Measurements from ENCODE around the gene TMEM179B.

The TMEM179B gene

DNA sequence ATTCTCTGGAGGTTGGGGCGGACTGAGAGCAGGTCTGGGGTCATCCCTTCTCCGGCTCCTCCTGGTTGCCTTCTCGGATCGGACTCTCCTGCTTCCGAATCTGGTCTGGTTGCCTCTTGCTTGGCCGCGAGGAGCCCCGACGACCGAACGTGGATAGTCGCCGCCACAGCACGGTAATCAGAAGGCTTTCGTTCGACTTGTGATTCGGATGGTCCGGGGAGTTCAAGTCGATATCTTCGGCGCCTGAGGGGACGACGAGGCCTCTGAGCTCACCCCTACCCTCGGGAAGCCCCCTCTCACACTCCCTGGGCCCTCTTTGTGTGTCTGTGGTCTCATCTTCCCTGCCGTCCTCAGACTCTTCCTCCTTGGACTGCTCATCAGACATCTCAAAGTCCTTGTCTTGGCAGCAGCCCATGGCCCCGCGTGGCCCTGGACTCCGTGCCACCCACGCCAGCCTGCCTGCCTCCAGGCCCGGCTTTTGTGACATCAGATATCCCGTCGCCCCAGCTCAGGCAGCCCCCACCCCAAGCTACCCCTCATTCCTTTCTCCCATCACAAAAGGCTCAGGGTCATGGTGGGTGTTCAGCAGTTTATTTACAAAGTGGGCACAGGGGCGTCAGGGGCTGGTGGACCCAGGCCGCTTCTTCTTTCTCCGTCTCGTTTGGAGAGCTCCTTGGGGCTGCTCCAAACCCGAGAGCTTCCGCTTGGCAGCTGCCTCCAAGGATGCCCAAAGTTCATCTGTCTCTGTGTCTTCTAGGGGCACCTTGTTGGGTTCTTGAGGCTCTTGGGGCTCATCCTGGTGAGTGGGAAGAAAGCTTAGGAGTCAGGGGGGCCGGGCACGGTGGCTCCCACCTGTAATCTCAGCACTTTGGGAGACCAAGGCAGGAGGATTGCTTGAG is 45.4 kb downstream of the TMEM179B start, which contains the start of gene TEX54:
Gene TEX54 (minus strand): TSS at position 506 of the 899 bp plus-strand sequence.
- no peak for DNase-seq (ENCODE audit: low read depth)

DNA sequence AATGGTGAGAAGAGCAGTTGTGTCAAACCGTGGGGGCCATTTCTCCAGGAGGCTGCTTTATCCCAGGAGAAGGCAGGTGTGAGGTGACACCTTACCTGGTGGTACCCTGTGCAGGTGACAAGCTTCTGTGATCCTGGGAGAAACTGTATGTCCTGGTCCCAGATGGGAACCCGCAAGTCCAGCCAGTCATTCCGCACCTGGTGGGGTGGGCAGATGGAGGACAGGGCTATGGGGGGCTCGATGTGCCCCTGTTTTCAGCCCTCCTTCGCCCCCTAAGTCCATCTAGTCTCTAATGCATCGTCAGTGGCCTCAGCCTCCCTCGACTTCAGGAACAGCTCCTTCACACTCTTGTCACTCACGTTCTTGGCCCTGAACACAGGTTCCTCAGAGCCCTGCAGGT is 48.1 kb downstream of the TMEM179B start:
- DNase-seq (ENCODE audit: low read depth), result no peak

DNA sequence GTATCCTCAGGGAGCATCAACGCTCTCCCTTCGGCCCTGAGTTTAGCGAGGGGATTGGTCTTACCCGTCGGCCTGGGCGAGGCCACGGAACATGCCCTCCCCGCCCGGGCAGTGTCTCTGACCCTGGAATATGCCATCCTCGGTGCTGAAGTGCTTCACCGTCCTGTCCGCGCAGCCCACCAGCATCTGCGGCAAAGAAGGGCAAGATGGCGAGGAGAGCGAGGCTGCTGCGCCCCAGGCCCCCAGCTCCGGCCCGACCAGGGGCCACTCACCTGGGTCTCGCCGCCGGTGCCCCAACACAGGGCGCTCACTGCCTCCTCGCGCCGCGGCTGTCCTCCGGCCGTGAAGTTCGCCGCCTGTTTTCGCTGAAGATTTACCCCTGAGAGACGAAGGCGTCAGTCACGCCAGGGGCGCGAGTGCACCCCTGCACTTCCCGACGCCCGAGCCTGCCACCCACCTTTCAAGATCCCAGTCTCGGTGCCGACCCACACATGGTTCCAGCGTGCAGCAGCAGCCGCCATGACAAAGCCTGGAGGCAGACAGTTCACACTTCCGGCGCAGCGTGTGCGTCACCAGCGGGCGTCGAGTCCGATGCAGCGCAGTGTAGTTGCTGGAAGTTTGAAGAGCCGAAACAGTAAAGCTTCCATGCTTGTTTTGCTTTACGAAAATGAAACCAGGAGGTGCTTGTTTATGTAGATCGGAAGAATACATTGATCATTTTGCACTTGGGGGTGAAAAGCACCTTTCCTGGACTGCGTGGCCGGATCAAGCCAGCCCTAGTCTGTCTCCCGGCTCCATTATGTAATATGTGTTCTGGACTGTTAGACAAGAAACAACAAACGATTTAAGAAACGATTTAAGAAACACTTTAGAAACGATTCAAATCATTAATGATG is 52.1 kb downstream of the TMEM179B start, which contains the start of gene WDR74:
Gene WDR74 (minus strand): TSS at position 541 of the 896 bp plus-strand sequence. CDS start 20 bp downstream, at position 521.
- peak; percentile 88 for DNase-seq (ENCODE audit: low read depth)
